GM08714 (cell line): ENCODE results near the gene PDPK1.

ENCODE experiments used
- H3K4me3 ChIP-seq: fragments of 200-500 bp; sonication (Bioruptor generic); 2 replicates; pipeline ENCODE4 v1.5.1; 2014; ENCODE audit warnings: mild to moderate bottlenecking, low read length, inconsistent platforms
- ZNF274 ChIP-seq: IDR thresholded peaks from 2 replicates; pipeline ENCODE4 v1.6.1; 2012; ENCODE audit warnings: mild to moderate bottlenecking, low read depth, low read length

PDPK1 gene

DNA sequence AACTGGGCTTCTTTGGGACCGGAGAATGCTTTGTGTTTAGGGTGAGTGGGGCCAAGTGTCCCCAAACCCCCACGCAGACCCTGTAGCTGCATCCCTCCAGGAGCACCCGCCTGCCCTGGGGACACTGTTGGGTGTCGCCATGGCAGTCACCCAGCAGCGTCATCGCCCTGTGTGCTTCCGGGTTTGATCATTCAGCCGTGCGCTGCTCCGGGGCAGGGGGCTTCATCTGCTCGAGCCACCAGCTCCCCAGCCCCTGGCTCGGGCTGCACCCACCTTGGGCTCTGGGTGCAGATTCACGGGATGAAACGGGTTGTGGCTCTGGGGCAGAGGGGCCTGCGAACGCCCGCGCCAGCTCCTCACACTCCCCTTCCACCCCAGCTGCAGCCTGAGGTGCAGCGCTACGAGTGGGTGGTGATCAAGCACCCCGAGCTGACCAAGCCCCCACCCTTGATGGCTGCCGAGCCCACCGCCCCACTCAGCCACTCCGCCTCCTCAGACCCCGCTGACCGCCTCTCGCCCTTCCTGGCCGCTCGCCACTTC lies 37.9 kb upstream of the PDPK1 start:
- no peak overlapping the region for H3K4me3 ChIP-seq
- TF ChIP-seq ZNF274, result no peak

DNA sequence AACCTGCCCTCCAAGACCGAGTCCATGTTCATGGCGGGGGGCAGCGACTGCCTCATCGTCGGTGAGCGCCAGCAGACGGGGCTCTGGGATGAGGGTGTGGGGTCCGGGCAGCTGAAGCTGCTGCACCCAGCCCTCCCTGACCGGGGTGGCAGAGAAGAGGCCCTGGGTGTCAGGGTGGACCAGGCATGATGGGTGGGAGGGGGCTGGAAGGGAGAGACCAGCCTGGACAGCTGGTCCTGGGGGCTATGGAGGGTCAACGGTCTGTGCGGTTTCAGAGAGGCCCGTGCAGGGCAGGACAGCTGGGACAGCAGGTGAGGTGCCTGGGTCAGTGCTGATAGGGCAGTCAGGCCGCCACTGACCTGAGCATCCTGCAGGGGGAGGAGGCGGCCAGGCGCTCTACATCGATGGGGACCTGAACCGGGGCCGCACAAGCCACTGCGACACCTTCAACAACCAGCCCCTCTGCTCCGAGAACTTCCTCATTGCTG lies 37.3 kb upstream of the PDPK1 start:
- no peak for TF ChIP-seq ZNF274
- no peak overlapping the region for H3K4me3 ChIP-seq

DNA sequence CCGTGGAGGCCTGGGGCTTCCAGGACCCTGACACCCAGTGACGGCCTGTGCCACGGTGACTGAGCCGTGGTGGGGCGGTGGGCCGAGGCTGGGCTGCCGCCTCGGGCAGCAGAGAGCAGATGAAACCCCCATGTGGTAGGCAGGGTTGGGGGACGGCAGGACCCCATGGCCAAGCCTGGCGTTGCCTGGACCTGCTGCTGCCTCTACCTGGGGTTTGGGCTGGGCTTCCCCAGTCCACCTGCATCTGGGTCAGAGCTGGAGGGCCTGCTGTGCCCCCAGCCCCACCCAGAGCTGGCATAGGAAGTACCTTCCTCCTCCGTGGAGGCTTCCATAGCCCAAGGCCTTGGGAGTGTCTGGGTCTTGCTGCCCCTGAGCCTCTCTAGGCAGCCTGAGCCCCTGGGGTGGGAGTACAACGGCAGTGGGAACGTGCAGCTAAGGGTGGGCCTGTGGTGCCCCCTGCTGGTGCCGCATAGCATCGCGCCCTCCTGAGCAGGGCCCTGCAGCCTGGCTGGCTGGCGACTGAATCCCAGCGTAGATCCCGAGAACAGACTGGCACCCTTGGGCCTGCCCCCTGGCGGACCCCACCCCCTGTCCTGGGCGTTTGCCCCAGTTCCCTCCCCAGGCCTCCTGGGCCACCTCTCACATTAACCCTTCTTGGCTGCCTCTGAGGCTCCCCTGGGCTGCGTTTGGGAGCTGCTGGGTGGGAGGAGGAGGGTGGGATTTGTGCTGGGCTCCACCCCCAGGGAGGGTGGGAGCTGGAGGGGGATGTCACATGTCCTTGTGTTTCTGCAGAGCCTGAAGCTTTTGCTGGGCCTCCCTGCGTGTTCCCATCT lies 36.7 kb upstream of the PDPK1 start:
- H3K4me3 ChIP-seq, result no peak overlapping the region
- TF ChIP-seq ZNF274, result no peak

- no peak for TF ChIP-seq ZNF274
- H3K4me3 ChIP-seq, result no peak overlapping the region
Measured at GRCh38 chr16:2501946-2502895, 35.6 kb upstream of the PDPK1 start.

DNA sequence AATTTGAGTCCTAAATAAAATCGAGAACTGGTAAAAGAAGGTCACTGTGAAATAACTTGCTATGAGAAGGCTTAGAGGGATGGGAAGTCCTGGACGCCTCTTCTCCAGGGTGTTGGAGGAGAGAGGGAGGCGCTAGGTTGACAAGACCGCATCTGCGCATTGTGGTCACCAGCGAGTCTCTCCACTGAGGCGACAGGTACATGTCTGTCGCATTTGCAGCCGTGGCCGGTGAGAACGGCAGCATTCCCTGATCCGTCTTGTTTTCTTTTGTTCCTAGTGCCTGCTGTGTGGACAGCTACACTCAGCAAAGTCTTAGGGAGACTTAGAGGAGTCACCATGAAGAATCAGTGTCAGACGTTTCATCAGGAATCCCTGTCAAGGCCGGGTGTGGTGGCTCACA lies 32.1 kb upstream of the PDPK1 start:
- no peak for TF ChIP-seq ZNF274
- H3K4me3 ChIP-seq, result no peak overlapping the region

DNA sequence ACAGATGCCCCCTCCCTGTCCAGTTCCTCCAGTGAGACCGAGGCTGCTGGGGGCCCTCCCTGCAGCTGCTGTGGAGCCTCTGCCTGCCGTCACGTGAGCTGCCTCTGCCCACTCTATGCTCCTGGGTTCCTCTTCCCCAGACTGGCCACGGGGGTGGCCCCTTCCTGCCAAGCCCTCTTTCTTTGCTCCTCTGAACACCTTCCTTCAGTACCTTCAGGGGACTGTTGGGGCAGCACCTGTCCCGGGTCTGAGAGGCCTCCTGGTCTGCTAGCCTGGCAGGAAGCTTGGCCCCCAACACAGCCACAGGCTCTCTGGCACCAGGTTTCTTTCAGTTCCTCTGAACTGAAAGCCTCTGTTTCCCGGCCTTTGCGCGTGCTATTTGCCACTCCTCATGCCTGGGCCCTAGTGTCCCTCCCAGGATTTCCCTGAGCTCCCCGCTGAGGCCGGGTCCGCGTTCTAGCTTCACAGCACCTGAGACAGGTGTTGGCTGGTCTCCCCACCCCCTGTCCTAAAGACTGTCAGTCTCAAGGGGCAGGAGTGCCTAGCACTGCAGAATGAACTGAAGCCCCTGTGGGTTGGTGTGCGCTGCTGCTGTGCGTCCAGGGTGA lies 30.7 kb upstream of the PDPK1 start:
- no peak for TF ChIP-seq ZNF274
- no peak overlapping the region for H3K4me3 ChIP-seq

- H3K4me3 ChIP-seq, result no peak overlapping the region
- no peak for TF ChIP-seq ZNF274
Measured at GRCh38 chr16:2507665-2508064, 30.2 kb upstream of the PDPK1 start.

DNA sequence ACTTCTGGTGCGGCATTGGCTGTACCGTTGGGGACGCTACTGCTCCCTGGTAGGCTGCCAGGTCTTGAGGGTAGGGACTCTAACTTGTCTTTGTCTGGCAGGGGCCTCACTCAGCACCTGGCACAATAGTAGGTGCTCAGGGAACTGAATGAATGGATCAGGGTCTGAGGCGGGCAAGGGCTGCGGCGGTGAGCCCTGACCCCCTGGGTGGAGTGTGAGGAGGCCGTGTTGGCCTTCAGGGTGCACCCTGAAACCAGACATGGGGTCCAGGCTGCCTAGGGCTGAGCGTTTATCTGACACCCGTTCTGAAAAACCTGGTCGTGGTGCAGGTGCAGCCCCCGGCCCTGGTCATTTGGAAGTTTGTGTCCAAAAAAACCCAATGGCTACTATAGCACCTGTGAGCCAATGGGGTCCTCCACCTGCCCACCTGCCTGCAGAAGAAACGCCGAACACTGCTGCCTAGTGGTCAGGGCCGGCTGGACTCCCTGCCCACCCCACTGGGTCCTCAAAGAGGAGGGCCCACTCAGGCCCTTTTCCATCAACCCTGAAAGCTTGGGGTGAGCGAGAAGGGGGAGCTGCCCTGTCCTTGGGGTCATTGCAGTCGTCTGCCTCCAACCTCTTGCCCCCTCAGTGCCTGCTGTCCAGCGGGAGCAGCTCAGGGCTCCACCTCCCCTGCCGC lies 29.0 kb upstream of the PDPK1 start:
- no peak overlapping the region for H3K4me3 ChIP-seq
- no peak for TF ChIP-seq ZNF274

GRCh38 chr16:2511128-2511800 lies 26.6 kb upstream of the PDPK1 start:
- no peak for TF ChIP-seq ZNF274
- no peak overlapping the region for H3K4me3 ChIP-seq

GRCh38 chr16:2511996-2512734 lies 25.7 kb upstream of the PDPK1 start:
- H3K4me3 ChIP-seq, result no peak overlapping the region

GRCh38 chr16:2512735-2513404 lies 25.0 kb upstream of the PDPK1 start:
- H3K4me3 ChIP-seq, result peak overlapping the region; percentile 21; the same call in 1 of the 2 replicates
- TF ChIP-seq ZNF274, result no peak

More at GRCh38 chr16:2511996-2512734, 25.7 kb upstream of the PDPK1 start:
- TF ChIP-seq ZNF274, result no peak

DNA sequence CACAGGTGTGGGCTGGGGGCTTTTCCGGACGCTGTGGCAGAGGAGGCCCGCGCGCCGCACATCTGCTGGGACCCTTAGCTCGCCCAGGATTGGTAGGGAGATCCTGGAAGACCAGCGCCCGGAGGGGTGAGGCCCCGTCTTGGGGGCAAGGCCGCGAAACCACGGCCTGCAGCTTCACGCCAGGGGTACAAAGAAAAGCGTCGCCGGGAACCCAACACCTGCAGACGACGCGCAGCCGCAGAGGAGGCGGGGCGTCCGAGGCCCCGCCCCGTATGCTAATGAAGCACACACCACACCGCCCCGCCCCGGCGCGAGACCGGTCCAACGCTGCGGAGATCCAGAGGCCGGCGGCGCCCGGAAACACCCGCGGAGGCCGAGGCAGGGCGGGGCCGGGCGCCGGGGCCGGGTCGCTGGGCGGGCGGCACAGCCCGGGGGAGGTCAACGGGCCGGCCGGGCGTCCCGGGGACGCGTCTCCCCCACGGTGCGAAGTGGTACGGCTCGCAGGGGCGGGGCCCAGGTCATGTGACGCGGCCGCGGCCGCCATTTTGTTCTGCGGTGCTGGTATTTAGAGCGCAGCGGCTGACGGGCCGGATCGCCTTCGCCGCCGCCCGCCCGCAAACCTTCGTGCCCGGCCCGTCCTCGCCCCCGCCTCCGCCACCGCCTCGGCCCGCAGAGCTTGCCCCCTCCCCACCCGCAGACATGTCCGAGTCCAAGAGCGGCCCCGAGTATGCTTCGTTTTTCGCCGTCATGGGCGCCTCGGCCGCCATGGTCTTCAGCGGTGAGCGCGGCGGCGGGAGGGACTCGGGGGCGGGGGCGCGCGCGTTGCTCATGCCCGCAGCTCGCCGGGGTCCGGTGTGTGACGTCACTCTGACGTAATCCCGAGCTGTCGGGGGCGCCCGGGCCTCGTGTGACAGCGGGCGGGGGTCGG lies 24.2 kb upstream of the PDPK1 start, which contains the start of gene ATP6V0C:
TSS of gene ATP6V0C (plus strand) at position 548 of the 928 bp plus-strand sequence. CDS start at position 700, 152 bp downstream.
- no peak for TF ChIP-seq ZNF274
- peak within 1 kb of the TSS; percentile 73 for H3K4me3 ChIP-seq
